Measurements from ENCODE around the gene HOXB7. TPM values are rescaled to one million over a fixed set of nuclear protein-coding genes. Genes with fewer than 3 reads are reported as not detected.

Gene HOXB7
- total and polyA plus RNA-seq, 2 of the 13 experiments (the other 11 are each of a cell fraction or from before 2014, with no cell fraction given), result 0.04 TPM; not detected in 1

DNA sequence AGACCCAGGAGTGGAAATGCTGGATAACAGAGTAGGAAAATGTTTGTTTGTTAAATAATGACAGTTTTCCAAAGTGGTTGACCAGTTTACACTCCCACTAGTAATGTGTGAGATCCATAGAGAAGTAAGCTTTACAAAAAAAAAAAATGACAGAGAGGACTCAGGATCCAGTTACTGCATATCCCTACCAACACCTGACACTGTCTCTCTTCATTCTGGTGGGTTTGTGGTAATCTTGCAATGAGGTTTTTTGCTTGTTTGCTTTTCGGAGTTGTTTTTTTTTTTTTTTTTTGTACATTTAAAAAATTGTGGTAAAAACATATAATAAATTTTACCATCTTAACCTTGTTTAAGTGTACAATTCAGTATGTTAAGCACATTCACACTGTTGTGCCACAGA is 38.9 kb upstream of the HOXB7 start:
- H3K9me3 ChIP-seq (ENCODE audit: low read length), result no peaks in the 10 kb centered on the region
- in situ Hi-C loops (cut with HindIII; ENCODE audit: extremely low pct_ligation_motif_present, low pct_unique_long_range_greater_than_20kb) (no loop called here), intact Hi-C loops (cut with micrococcal nuclease; ENCODE audit: unreplicated experiment) (no loop called here)
- FAIRE-seq, result no peak
- H3K27me3 ChIP-seq (ENCODE audit: control insufficient read depth in 1 of 2, insufficient read depth in 2 of 2, low read length in 2 of 2), result peaks cover 8 to 43% of the 10 kb centered on the region in 2 experiments
- ChIA-PET POLR2A (no interaction called here), CTCF (ENCODE audit: low intra/inter-chr PET ratio, low total read pairs) (no interaction called here)
- no peaks in the 10 kb centered on the region; the same call in 1 of the 2 replicates for H4K20me1 ChIP-seq (ENCODE audit: insufficient read depth, low read length)
- H3K4me3 ChIP-seq (replicated peaks in 1 of 3; ENCODE audit: insufficient read depth in 1 of 3, low read depth in 2 of 3, low read length in 3 of 3), result no peak overlapping the region
- no peak overlapping the region for H3K27ac ChIP-seq (ENCODE audit: extremely low read length, insufficient read depth, low read length)
- 0% methylated on average over 1 of the region's 1 CpG for WGBS (ENCODE audit: low lambda C conversion rate)
- BruUV-seq (replicated peaks), result no TSS peak
- no peaks in the 10 kb centered on the region for H3K79me2 ChIP-seq (ENCODE audit: insufficient read depth, low read length)
- no peaks in the 10 kb centered on the region for H3K36me3 ChIP-seq (replicated peaks in 1 of 2; ENCODE audit: control insufficient read depth in 1 of 2, insufficient read depth in 2 of 2, low read length in 2 of 2)
- TF ChIP-seq ZFP82 (CRISPR knock-in tag; IDR thresholded peaks at IDR 0.05; ENCODE audit: borderline replicate concordance), result no peak
- TF ChIP-seq ZFAT (CRISPR knock-in tag; conservative IDR thresholded peaks at IDR 0.05), result no peak
- no peak for TF ChIP-seq ZSCAN22 (CRISPR knock-in tag; IDR thresholded peaks at IDR 0.05)
- no peak for TF ChIP-seq NCOA5 (CRISPR knock-in tag; IDR thresholded peaks at IDR 0.05)
- TF ChIP-seq ZNF619 (CRISPR knock-in tag; IDR thresholded peaks at IDR 0.05), result no peak
- TF ChIP-seq MXD4 (CRISPR knock-in tag; IDR thresholded peaks at IDR 0.05), result no peak
- TF ChIP-seq ZBTB7A (CRISPR knock-in tag; IDR thresholded peaks at IDR 0.05), result no peak
- TF ChIP-seq HNRNPH1 (optimal IDR thresholded peaks at IDR 0.05; ENCODE audit: low read depth, low read length), result no peak
- TF ChIP-seq ZNF281 (CRISPR knock-in tag; IDR thresholded peaks at IDR 0.05; ENCODE audit: borderline replicate concordance), result no peak
- H3K9ac ChIP-seq (ENCODE audit: insufficient read depth, low read depth, low read length), result no peak overlapping the region
- DNase-seq (ENCODE audit: low spot score), result no peak
- no peaks in the 10 kb centered on the region for H3K4me1 ChIP-seq (ENCODE audit: insufficient read depth, low read length)
- no peak for ATAC-seq
- no peak overlapping the region for H2AFZ ChIP-seq (ENCODE audit: low read length)
- no peak overlapping the region for H3K4me2 ChIP-seq (ENCODE audit: low read depth, low read length)

Data from HepG2 (cell line).